ENCODE results near the gene CTXN1. TPM values are rescaled to one million over a fixed set of nuclear protein-coding genes. Genes with fewer than 3 reads are reported as not detected.

Gene CTXN1
- total and polyA plus RNA-seq, 8 donors, result 0.92 to 58.5 (median 2.2) TPM; not detected in 1

DNA sequence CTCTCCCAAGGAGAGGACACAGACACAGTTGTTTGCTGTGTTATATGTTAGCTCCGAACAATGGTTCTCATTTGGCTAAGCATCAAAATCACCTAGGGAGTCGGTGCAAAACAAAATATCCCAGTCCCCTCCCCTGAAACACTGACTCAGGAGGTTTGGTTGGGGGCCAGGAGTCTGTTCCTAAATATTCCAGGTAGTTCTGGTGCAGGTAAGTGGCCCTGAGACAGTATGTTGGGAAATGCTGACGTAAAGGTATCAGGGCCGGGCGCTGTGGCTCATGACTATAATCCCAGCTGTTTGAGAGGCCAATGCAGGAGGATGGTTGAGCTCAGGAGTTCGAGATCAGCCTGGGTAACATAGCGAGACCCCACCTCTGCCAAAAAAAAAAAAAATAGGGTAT, 24.6 kb downstream of the CTXN1 start:
- no peak for DNase-seq
- no peak overlapping the region for H3K4me3 ChIP-seq

DNA sequence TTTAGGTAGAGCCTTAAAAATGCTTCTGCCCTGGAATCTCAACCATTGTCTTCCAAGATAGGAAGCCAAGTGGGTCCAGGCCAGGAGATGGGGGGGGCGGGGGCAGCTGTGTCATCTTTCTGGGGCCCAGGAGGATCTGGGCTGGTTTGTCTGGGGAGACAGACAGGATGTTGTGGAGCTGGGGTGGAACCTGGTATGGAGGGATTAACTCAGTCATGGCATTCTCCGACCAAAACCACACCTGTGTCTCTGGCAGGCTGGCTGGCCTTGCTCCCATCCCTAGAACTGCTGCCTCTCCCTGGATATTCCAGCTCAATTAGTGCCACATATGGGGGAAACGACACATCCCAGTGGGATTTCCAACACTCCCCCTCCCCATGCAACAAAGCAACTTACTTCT, 25.0 kb downstream of the CTXN1 start:
- peaks cover 21 to 31% (median 27%) of the 10 kb centered on the region in 4 donors for H3K4me1 ChIP-seq
- H3K27ac ChIP-seq, result no peak overlapping the region
- 83 to 86% (median 84%) methylated on average over 3 of the region's 3 CpGs for WGBS, 5 donors
- no peaks in the 10 kb centered on the region for H3K9me3 ChIP-seq
- no peak overlapping the region for H3K4me3 ChIP-seq
- H3K27me3 ChIP-seq, result no peaks in the 10 kb centered on the region
- peaks cover under 1 to 27% (median 21%) of the 10 kb centered on the region in 4 donors for H3K36me3 ChIP-seq
- DNase-seq, result no peak
- no peak for TF ChIP-seq EP300 (IDR thresholded peaks at IDR 0.05)
- TF ChIP-seq POLR2AphosphoS5 (IDR thresholded peaks at IDR 0.05), result no peak
- TF ChIP-seq POLR2A (IDR thresholded peaks at IDR 0.05), result no peak
- TF ChIP-seq, protein P1, sequence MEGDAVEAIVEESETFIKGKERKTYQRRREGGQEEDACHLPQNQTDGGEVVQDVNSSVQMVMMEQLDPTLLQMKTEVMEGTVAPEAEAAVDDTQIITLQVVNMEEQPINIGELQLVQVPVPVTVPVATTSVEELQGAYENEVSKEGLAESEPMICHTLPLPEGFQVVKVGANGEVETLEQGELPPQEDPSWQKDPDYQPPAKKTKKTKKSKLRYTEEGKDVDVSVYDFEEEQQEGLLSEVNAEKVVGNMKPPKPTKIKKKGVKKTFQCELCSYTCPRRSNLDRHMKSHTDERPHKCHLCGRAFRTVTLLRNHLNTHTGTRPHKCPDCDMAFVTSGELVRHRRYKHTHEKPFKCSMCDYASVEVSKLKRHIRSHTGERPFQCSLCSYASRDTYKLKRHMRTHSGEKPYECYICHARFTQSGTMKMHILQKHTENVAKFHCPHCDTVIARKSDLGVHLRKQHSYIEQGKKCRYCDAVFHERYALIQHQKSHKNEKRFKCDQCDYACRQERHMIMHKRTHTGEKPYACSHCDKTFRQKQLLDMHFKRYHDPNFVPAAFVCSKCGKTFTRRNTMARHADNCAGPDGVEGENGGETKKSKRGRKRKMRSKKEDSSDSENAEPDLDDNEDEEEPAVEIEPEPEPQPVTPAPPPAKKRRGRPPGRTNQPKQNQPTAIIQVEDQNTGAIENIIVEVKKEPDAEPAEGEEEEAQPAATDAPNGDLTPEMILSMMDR (IDR thresholded peaks at IDR 0.05), result no peak
- intact Hi-C loops (cut with DNase I; ENCODE audit: low total_unique reads), result no loop called here

More for the DNA sequence above, 24.6 kb downstream of the CTXN1 start:
- H3K4me1 ChIP-seq, result peaks cover 25 to 35% (median 31%) of the 10 kb centered on the region in 4 donors
- H3K9me3 ChIP-seq, result no peaks in the 10 kb centered on the region
- whole genome bisulfite sequencing, 5 donors, result 83 to 90% (median 89%) methylated on average over 7 of the region's 7 CpGs
- TF ChIP-seq POLR2A (IDR thresholded peaks at IDR 0.05) (no peak), POLR2AphosphoS5 (IDR thresholded peaks at IDR 0.05) (no peak)
- TF ChIP-seq, protein P1 (IDR thresholded peaks at IDR 0.05), result no peak
- intact Hi-C loops (cut with DNase I; ENCODE audit: low total_unique reads), result no loop called here
- H3K36me3 ChIP-seq, result peaks cover 5 to 31% (median 25%) of the 10 kb centered on the region in 4 donors
- no peak overlapping the region for H3K27ac ChIP-seq
- no peaks in the 10 kb centered on the region for H3K27me3 ChIP-seq

DNA sequence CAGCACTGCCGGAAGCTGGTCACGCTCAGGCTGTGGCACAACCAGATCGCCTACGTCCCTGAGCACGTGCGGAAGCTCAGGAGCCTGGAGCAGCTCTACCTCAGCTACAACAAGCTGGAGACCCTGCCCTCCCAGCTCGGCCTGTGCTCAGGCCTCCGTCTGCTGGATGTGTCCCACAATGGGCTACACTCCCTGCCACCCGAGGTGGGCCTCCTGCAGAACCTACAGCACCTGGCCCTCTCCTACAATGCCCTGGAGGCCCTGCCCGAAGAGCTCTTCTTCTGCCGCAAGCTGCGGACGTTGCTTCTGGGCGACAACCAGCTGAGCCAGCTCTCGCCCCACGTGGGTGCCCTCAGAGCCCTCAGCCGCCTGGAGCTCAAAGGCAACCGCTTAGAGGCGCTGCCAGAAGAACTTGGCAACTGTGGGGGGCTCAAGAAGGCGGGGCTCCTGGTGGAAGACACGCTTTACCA, 25.5 kb downstream of the CTXN1 start:
- intact Hi-C loops (cut with DNase I; ENCODE audit: low total_unique reads), result no loop called here
- H3K4me3 ChIP-seq, result no peak overlapping the region
- no peak for TF ChIP-seq POLR2AphosphoS5 (IDR thresholded peaks at IDR 0.05)
- no peak for TF ChIP-seq EP300 (IDR thresholded peaks at IDR 0.05)
- TF ChIP-seq, protein P1 (IDR thresholded peaks at IDR 0.05), result no peak
- TF ChIP-seq POLR2A (IDR thresholded peaks at IDR 0.05), result no peak
- peaks cover 0 to 22% (median 16%) of the 10 kb centered on the region in 4 donors for H3K36me3 ChIP-seq
- DNase-seq, result no peak
- 72 to 87% (median 85%) methylated on average over 13 to 21 of the region's 21 CpGs for WGBS, 5 donors
- no peaks in the 10 kb centered on the region for H3K9me3 ChIP-seq
- no peak overlapping the region for H3K27ac ChIP-seq
- H3K4me1 ChIP-seq, result peaks cover 16 to 26% (median 22%) of the 10 kb centered on the region in 4 donors
- peaks cover 0 to 2% (median 0%) of the 10 kb centered on the region in 3 donors for H3K27me3 ChIP-seq

DNA sequence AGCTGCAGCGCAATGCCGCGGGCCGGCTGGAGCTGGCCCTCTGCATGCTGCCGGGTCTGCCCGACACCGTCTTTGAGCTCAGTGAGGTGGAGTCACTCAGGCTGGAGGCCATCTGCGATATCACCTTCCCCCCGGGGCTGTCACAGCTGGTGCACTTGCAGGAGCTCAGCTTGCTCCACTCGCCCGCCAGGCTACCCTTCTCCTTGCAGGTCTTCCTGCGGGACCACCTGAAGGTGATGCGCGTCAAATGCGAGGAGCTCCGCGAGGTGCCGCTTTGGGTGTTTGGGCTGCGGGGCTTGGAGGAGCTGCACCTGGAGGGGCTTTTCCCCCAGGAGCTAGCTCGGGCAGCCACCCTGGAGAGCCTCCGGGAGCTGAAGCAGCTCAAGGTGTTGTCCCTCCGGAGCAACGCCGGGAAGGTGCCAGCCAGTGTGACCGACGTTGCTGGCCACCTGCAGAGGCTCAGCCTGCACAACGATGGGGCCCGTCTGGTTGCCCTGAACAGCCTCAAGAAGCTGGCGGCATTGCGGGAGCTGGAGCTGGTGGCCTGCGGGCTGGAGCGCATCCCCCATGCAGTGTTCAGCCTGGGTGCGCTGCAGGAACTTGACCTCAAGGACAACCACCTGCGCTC, 26.1 kb downstream of the CTXN1 start:
- H3K4me3 ChIP-seq, result no peak overlapping the region
- peaks cover 0 to 8% (median 0%) of the 10 kb centered on the region in 3 donors for H3K27me3 ChIP-seq
- no peak for DNase-seq
- intact Hi-C loops (cut with DNase I; ENCODE audit: low total_unique reads), result no loop called here
- TF ChIP-seq EP300 (IDR thresholded peaks at IDR 0.05) (no peak), POLR2AphosphoS5 (IDR thresholded peaks at IDR 0.05) (no peak), POLR2A (IDR thresholded peaks at IDR 0.05) (no peak)
- TF ChIP-seq, protein P1 (IDR thresholded peaks at IDR 0.05), result no peak
- peaks cover 10 to 23% (median 21%) of the 10 kb centered on the region in 4 donors for H3K4me1 ChIP-seq
- no peaks in the 10 kb centered on the region for H3K9me3 ChIP-seq
- WGBS, 5 donors, result 92 to 95% (median 93%) methylated on average over 20 to 34 of the region's 34 CpGs
- H3K36me3 ChIP-seq, result peaks cover 0 to 20% (median 12%) of the 10 kb centered on the region in 4 donors
- H3K27ac ChIP-seq, result no peak overlapping the region

Measured in stomach (tissue), 9 donors.